D721Med (cell line): ENCODE data around the gene CACNB3.

Experiments
- DNase-seq: peaks from one replicate; pipeline ENCODE4 v3.0.0; 2011; ENCODE audit warnings: low spot score; ENCODE audit not compliant: insufficient read length
- FAIRE-seq: peaks from 2 replicates; lab custom pipeline; 2011; peaks lifted over from hg19 to GRCh38; lab: Jason Lieb, UNC
- CTCF ChIP-seq: IDR thresholded peaks from 2 replicates; pipeline ENCODE4 v1.5.1; 2012; ENCODE audit warnings: mild to moderate bottlenecking, control low read depth; ENCODE audit not compliant: insufficient read depth; ENCODE audit errors: missing control alignments

Gene CACNB3

GRCh38 chr12:48800457-48800856 lies 17.8 kb upstream of the CACNB3 start:
- DNase-seq (no peak), FAIRE-seq (no peak)
- no peak for TF ChIP-seq CTCF

GRCh38 chr12:48800971-48801370 lies 17.3 kb upstream of the CACNB3 start:
- FAIRE-seq (no peak), DNase-seq (no peak)
- TF ChIP-seq CTCF: no peak

- DNase-seq (no peak), FAIRE-seq (no peak)
- TF ChIP-seq CTCF: no peak
Observed at GRCh38 chr12:48803675-48804074, 14.6 kb upstream of the CACNB3 start.

GRCh38 chr12:48807981-48808380 lies 10.3 kb upstream of the CACNB3 start:
- FAIRE-seq (no peak), DNase-seq (no peak)

GRCh38 chr12:48810903-48811431 lies 7.3 kb upstream of the CACNB3 start:
- DNase-seq: no peak
- no peak for FAIRE-seq
- no peak for TF ChIP-seq CTCF

More at GRCh38 chr12:48807981-48808380, 10.3 kb upstream of the CACNB3 start:
- no peak for TF ChIP-seq CTCF

- FAIRE-seq (no peak), DNase-seq (no peak)
Observed at GRCh38 chr12:48811437-48812090, 6.7 kb upstream of the CACNB3 start.

More at GRCh38 chr12:48811437-48812090, 6.7 kb upstream of the CACNB3 start:
- TF ChIP-seq CTCF: no peak
